HL-60/S4 (cell line): Measurements from ENCODE around the gene AGTRAP.

ENCODE experiments used
- in situ Hi-C: fragments of 300-500 bp; cut with MboI; formaldehyde crosslinking; loops from 2 replicates; pipeline ENCODE4 v1.14.3; 2022; ENCODE audit warnings: low sequenced_read_pairs

The AGTRAP gene, protein sequence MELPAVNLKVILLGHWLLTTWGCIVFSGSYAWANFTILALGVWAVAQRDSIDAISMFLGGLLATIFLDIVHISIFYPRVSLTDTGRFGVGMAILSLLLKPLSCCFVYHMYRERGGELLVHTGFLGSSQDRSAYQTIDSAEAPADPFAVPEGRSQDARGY

DNA sequence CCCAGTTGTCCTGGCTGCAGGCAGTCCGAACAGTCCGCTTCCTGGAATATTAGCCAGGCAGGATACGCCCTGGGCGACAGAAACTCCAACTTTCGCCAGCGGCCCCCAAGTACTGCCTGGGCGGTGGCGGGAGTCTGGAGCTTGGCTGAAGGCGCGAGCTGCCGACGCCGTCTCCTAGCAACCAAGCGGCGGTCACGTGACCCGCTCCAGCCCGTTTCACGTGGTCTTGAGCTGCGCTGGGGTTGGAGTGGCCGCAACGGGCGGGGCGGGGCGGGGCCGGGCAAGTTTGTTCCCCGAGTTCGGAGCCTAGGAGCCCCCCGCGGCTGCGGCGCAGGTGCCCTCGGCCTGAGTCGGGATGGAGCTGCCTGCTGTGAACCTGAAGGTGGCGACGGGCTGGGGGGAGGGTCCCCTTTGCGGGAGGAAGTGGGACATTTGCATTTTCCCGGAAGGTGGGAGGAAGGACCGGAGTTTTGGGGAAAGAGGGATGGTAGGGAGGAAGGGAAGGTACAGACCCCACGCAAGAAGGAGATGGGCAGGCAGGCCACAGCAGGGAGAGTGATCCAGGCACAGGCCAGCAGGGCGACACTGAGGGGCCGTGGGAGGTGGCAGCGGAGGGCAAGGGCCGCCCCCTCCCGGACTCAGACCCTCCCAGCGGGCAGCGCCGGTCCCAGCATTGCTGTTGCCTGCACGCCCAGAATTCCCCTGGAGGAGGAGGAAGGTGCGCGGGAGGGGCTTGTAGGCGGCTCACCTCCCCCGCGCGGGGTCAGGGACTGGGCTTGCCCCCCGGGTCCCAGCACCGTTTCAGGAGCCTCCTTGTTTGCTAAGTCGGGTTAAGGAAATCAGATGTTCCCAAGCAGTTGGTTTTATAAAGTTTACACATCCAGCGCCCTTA lies at the start of gene AGTRAP:
AGTRAP (plus strand) TSS at position 283 of the 892 bp plus-strand sequence; CDS start at position 356, 73 bp downstream.
- in situ Hi-C loops: no loop called here

- in situ Hi-C loops: no loop called here
Observed at GRCh38 chr1:11688506-11688905, 47.4 kb upstream of the AGTRAP start.

GRCh38 chr1:11690397-11691301 lies 45.3 kb upstream of the AGTRAP start:
- in situ Hi-C loops: no loop called here

DNA sequence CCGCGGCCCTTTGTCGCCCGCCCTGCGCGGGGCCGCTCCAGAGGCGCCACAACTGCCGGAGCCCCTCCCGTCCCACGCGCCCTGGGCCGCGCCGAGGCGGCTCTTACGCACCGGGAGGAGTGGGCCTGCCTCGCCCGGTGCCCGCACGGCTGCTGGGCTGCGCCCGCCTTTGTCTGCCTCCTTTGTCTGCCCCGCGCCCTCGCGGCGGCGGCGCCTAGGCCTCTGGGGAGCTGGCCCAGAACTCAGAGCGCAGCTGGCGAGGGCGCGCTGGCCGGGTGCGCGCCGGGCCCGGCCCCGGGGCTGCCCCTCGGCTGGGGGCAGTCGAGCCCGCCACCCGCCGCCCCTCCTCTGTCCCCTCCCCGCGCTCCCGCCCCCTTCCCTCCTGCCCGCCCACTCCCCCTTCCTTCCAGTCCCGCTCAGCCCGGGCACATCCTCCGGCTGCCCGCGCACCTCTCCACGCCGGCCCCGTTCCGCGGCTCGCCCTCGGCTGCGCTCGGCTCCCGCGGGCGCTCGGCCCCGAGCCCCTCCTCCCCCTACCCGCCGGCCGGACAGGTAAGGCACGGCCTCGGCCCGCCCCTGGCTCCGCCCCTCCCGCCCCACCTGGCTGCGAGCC lies 44.5 kb upstream of the AGTRAP start, which contains the start of gene DRAXIN:
DRAXIN (plus strand) TSS at position 409 of the 613 bp plus-strand sequence. CDS start 14,549 bp downstream, outside the sequence.
- in situ Hi-C loops: no loop called here

- in situ Hi-C loops: no loop called here
Observed at GRCh38 chr1:11691928-11692711, 43.8 kb upstream of the AGTRAP start.

GRCh38 chr1:11693024-11693590 lies 42.8 kb upstream of the AGTRAP start:
- in situ Hi-C loops: no loop called here

DNA sequence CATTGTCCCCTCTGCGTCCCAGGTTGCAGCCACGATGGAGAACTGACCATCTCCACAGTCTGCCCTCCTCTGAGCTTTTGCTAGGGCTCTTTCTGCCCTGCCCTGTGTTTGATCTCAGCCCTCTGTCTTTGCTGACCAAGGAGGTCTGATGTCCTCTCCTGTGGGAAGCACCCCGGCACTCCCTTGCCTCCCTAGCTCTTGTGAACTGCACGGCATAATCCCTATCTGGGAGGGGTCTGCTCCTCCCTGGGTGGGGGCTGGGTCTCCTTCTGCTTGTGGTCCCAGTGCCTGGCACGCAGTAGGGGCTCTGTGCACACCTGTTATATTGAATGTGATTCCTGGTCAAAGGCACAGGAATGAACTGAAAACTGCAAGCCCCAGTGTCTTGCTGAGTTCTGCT lies 42.0 kb upstream of the AGTRAP start:
- in situ Hi-C loops: no loop called here

DNA sequence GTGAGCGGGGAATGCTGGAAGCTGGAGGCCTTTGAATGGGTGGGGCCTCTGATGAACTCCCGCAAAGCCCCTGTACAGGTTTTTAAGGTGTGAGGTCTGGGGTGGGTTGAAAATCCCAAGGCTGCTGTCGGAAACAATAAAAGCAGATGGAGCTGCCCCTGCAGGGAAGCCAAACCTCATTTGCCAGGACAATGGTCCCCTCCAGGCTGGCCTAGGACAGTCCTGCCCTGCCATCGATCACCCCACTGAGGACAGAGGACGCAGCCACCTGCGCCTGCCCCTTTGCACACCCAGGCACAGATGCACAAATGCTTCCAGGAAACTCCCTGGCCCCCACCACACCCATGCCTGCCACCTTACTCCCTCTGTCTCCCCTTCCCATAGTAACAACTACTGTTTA lies 40.1 kb upstream of the AGTRAP start:
- in situ Hi-C loops: no loop called here

DNA sequence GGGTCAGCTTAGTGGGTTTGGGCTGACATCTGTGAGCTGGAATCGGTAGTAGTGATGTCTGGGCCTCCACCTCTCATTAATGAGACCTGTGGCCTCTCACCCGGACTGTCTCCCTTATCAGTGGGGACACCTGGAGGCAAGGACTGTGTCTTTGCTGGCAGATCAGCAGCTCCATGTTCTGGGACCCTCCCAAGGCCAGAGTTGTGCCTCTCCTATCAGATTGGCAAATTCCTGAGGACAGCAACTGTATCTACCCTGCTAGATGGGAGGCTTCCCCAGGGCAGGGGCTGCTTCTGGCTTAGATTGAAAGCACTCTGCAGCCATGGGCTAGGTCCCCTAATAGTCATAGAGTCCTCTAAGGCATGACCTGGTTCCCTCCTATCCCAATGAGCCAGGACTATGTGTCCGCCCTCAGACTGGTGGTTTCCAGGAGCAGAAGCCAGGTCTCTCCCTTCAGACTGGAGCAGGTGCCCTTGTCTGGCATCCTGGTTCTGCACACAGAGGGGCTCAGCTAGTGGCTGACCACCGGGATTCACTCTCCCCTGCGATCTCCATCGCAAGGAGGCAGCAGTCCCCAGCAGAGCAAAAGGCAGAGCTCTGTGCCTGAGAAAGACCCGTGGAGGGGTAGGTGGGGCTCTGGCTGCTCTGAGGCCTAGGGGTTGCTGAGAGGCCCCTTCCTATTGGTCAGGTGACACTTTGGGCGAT lies 38.6 kb upstream of the AGTRAP start:
- in situ Hi-C loops: no loop called here

GRCh38 chr1:11697893-11698210 lies 38.1 kb upstream of the AGTRAP start:
- in situ Hi-C loops: no loop called here

- in situ Hi-C loops: no loop called here
Observed at GRCh38 chr1:11700601-11701467, 35.1 kb upstream of the AGTRAP start.

GRCh38 chr1:11701551-11701961 lies 34.4 kb upstream of the AGTRAP start:
- in situ Hi-C loops: no loop called here

DNA sequence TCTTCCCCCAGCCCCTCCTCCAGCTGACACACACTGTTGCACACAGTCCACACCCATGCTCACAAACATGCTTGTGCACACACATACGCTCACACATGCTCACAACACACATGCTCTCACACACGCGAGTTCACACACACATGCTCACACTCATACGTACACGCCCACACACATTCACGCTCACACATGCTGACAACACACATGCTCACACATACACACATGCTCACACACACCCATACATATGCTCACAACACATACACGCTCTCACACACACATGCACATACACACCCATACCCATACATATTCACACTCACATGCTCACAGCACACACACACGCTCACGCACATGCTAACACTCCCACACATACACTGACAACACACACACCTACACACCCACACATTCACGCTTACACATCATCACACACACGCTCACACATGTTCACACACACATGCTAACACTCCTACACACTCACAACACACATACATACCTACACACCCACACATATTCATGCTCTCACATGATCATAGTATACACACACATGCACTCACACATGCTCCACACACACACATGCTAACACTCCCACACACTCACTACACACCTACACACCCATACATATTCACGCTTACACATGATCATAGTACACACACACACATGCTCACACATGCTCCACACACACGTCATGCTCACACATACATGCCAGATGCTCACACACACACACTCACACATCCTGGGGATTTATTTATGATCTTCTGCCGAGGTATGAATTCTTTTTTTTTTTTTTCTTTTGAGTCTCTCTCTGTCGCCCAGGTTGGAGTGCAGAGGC lies 33.7 kb upstream of the AGTRAP start:
- in situ Hi-C loops: no loop called here

GRCh38 chr1:11703357-11704193 lies 32.4 kb upstream of the AGTRAP start:
- in situ Hi-C loops: no loop called here

DNA sequence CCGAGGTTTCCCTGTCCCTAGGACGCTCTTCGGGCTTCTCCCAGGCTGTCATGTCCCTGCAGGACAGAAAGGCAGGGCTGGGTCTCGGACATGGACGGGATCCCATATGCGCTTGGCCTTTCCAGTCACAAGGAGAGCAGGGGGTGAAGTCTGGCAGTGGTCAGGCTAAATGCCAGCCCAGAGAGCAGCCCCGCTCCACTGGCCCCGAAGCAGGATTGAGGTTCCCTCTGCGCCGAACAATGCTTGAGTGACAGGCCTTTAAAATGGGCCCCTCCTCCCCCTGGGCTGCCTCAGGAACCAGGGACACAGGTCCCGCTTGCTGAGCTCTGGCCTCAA lies 31.8 kb upstream of the AGTRAP start:
- in situ Hi-C loops: no loop called here

GRCh38 chr1:11704691-11705475 lies 31.1 kb upstream of the AGTRAP start:
- in situ Hi-C loops: no loop called here
